Liver (tissue), 9 donors: Measurements from ENCODE around the gene TEK. TPM values are rescaled to one million over a fixed set of nuclear protein-coding genes. Genes with fewer than 3 reads are reported as not detected.

Source experiments
- DNase-seq: peaks from one replicate; pipeline ENCODE4 v3.0.0-alpha.2; 2017; ENCODE audit warnings: low spot score
- H3K27ac ChIP-seq, 2 donors: one replicate each; pipeline ENCODE4 v1.7.0; 2013; ENCODE audit warnings: inconsistent platforms in 2 of 2, low read length in 2 of 2, control low read depth in 1 of 2, low read depth in 1 of 2, mild to moderate bottlenecking in 1 of 2
- H3K27me3 ChIP-seq, 4 donors: one replicate each; pipeline versions ENCODE4 v1.6.1 to v1.7.0; 2013; ENCODE audit warnings: low read length in 3 of 4, inconsistent platforms in 1 of 4, mild to moderate bottlenecking in 1 of 4, moderate library complexity in 1 of 4; ENCODE audit not compliant: control insufficient read depth in 4 of 4, insufficient read depth in 4 of 4
- H3K36me3 ChIP-seq, 4 donors: one replicate each; pipeline versions ENCODE4 v1.6.1 to v1.7.0; 2013; ENCODE audit warnings: low read length in 3 of 4, mild to moderate bottlenecking in 3 of 4, low read depth in 1 of 4, moderate library complexity in 1 of 4; ENCODE audit not compliant: control insufficient read depth in 4 of 4, insufficient read depth in 3 of 4
- H3K4me1 ChIP-seq, 4 donors: one replicate each; pipeline versions ENCODE4 v1.6.1 to v1.7.0; 2013; ENCODE audit warnings: low read length in 3 of 4, mild to moderate bottlenecking in 3 of 4, moderate library complexity in 1 of 4; ENCODE audit not compliant: control insufficient read depth in 4 of 4, insufficient read depth in 4 of 4
- H3K4me3 ChIP-seq, 3 donors: one replicate each; pipeline versions ENCODE4 v1.6.1 to v1.7.0; 2013; ENCODE audit warnings: low read length in 3 of 3, control low read depth in 1 of 3, low read depth in 1 of 3, mild to moderate bottlenecking in 1 of 3
- H3K9ac ChIP-seq, 2 donors: one replicate each; pipeline ENCODE4 v1.7.0; 2013; ENCODE audit warnings: low read length in 2 of 2, mild to moderate bottlenecking in 2 of 2, moderate library complexity in 2 of 2, control low read depth in 1 of 2, low read depth in 1 of 2
- H3K9me3 ChIP-seq, 4 donors: one replicate each; pipeline versions ENCODE4 v1.6.1 to v1.7.0; 2013; ENCODE audit warnings: low read length in 3 of 4; ENCODE audit not compliant: control insufficient read depth in 4 of 4
- CTCF ChIP-seq: fragments of 150-350 bp; IDR thresholded peaks from 2 replicates; pipeline ENCODE4 v1.5.1; 2017; ENCODE audit warnings: improper control_type of control experiment, low read depth, low read length; ENCODE audit not compliant: missing input control
- EGR1 ChIP-seq, 2 donors: IDR thresholded peaks; 2 replicates each; pipeline ENCODE4 v1.6.1; 2016 to 2018; ENCODE audit warnings: antibody characterized with exemption in 2 of 2, low read depth in 2 of 2
- FOXA1 ChIP-seq: IDR thresholded peaks from 2 replicates; pipeline ENCODE4 v1.6.1; 2016; ENCODE audit warnings: antibody characterized with exemption
- FOXA2 ChIP-seq: IDR thresholded peaks from 2 replicates; pipeline ENCODE4 v1.6.1; 2016; ENCODE audit warnings: antibody characterized with exemption
- GABPA ChIP-seq, 2 donors: IDR thresholded peaks in 1 of 2; conservative IDR thresholded peaks in 1 of 2; 2 replicates each; pipeline ENCODE4 v1.6.1; 2016; ENCODE audit warnings: antibody characterized with exemption in 2 of 2, mild to moderate bottlenecking in 1 of 2, moderate library complexity in 1 of 2
- HNF4A ChIP-seq, 2 donors: conservative IDR thresholded peaks; 2 replicates each; pipeline ENCODE4 v1.6.1; 2016; ENCODE audit warnings: antibody characterized with exemption in 2 of 2, mild to moderate bottlenecking in 2 of 2
- HNF4G ChIP-seq: IDR thresholded peaks from 2 replicates; pipeline ENCODE4 v1.6.1; 2016; ENCODE audit warnings: antibody characterized with exemption
- JUND ChIP-seq, 2 donors: IDR thresholded peaks; 2 replicates each; pipeline ENCODE4 v1.6.1; 2016; ENCODE audit warnings: antibody characterized with exemption in 2 of 2
- NR2F2 ChIP-seq: IDR thresholded peaks from 2 replicates; pipeline ENCODE4 v1.6.1; 2016; ENCODE audit warnings: antibody characterized with exemption
- RAD21 ChIP-seq, 2 donors: IDR thresholded peaks; 2 replicates each; pipeline ENCODE4 v1.6.1; 2016; ENCODE audit warnings: antibody characterized with exemption in 2 of 2, mild to moderate bottlenecking in 2 of 2
- REST ChIP-seq: IDR thresholded peaks from 2 replicates; pipeline ENCODE4 v1.6.1; 2016; ENCODE audit warnings: antibody characterized with exemption, mild to moderate bottlenecking
- RXRA ChIP-seq, 2 donors: IDR thresholded peaks; 2 replicates each; pipeline ENCODE4 v1.6.1; 2017 to 2018; ENCODE audit warnings: antibody characterized with exemption in 2 of 2, mild to moderate bottlenecking in 1 of 2
- TAF1 ChIP-seq: conservative IDR thresholded peaks from 2 replicates; pipeline ENCODE4 v1.6.1; 2016; ENCODE audit warnings: antibody characterized with exemption, mild to moderate bottlenecking
- WGBS: extraction: QIAGEN DNeasy Blood & Tissue Kit; methylation state at CpG from one replicate; pipeline ENCODE4 v1.1.7; 2013; 5-methylcytosine and 5-hydroxymethylcytosine counted together
- polyA plus RNA-seq, 2 donors: library from polyadenylated mRNA; stranded (reverse) in 1 of 2; unstranded in 1 of 2; fragments of 200-250 nt in 1 of 2; fragments of >200 nt in 1 of 2; fragmentation: Nextera tagmentation in 1 of 2; extraction: Ambion mirVana in 1 of 2; gene quantifications; one replicate each; pipeline versions ENCODE4 v1.2.1 to v1.2.3, GENCODE V29; 2013 to 2015
- total RNA-seq, 2 donors: library from RNA; depleted of rRNA; stranded (reverse); fragments of >200 nt; gene quantifications; one replicate each; pipeline ENCODE4 v1.2.3, GENCODE V29; 2014
- TF ChIP-seq, protein P1 (sequence below): IDR thresholded peaks from 2 replicates; pipeline ENCODE4 v1.6.1; 2016; ENCODE audit warnings: antibody characterized with exemption
- TF ChIP-seq, protein P2 (sequence below): IDR thresholded peaks from 2 replicates; pipeline ENCODE4 v1.6.1; 2016; ENCODE audit warnings: antibody characterized with exemption
- donor health status: healthy.
- donor health status: healthy.
- donor health status: healthy.
- donor health status: healthy.
- donor health status: healthy.

TEK gene
- total and polyA plus RNA-seq, 4 donors: 2.9 to 13.8 (median 8.4) TPM

GRCh38 chr9:27210588-27210987 lies 101.6 kb downstream of the TEK start:
- Histone ChIP-seq H3K27ac (no peak overlapping the region), H3K9ac (no peak overlapping the region), H3K27me3 (peaks cover 0 to 4% (median 0%) of the 10 kb centered on the region in 4 donors), H3K4me3 (no peak overlapping the region), H3K4me1 (no peaks in the 10 kb centered on the region), H3K36me3 (no peaks in the 10 kb centered on the region), H3K9me3 (no peaks in the 10 kb centered on the region)
- WGBS: 89% methylated on average over 7 of the region's 7 CpGs
- TF ChIP-seq TAF1: no peak
- TF ChIP-seq, protein P1, sequence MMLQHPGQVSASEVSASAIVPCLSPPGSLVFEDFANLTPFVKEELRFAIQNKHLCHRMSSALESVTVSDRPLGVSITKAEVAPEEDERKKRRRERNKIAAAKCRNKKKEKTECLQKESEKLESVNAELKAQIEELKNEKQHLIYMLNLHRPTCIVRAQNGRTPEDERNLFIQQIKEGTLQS: no peak
- TF ChIP-seq GABPA (IDR thresholded peaks at IDR 0.05 in 1 of 2, conservative IDR thresholded peaks at IDR 0.05 in 1 of 2): no peak
- TF ChIP-seq, protein P2, sequence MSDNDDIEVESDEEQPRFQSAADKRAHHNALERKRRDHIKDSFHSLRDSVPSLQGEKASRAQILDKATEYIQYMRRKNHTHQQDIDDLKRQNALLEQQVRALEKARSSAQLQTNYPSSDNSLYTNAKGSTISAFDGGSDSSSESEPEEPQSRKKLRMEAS: no peak
- no peak for TF ChIP-seq CTCF
- TF ChIP-seq REST: no peak
- no peak for TF ChIP-seq RXRA (IDR thresholded peaks at IDR 0.05)
- no peak for TF ChIP-seq RAD21 (IDR thresholded peaks at IDR 0.05)
- no peak for DNase-seq

DNA sequence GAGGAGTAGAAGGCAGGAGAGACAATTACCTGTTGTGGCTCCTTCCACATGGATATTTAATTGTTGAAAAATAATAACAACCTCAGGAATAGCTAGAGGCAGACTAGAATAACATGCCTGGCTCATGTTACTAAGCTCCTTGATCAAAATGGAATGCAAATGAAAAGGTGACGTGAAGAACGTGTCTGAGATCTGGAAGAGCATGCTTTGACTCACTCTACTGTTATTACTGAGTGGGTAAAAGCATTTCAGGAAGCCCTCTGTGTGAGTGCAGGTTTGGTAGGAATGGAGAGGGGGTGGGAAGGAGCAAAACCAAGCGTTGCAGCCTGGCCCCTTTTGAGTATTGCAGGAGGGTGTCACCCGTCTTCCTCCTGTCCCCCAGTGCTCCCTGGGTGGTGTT lies 103.2 kb downstream of the TEK start:
- Histone ChIP-seq H3K27ac (no peak overlapping the region), H3K36me3 (no peaks in the 10 kb centered on the region), H3K4me3 (no peak overlapping the region), H3K27me3 (peaks cover 0 to 4% (median 0%) of the 10 kb centered on the region in 4 donors), H3K9ac (no peak overlapping the region), H3K9me3 (no peaks in the 10 kb centered on the region), H3K4me1 (no peaks in the 10 kb centered on the region)
- 53% methylated on average over 4 of the region's 4 CpGs for WGBS
- DNase-seq: no peak
- TF ChIP-seq NR2F2 (no peak), FOXA2 (no peak), EGR1 (IDR thresholded peaks at IDR 0.05; ENCODE audit: low read depth in 2 of 2) (no peak), FOXA1 (no peak), JUND (IDR thresholded peaks at IDR 0.05) (no peak), REST (no peak), CTCF (no peak), GABPA (IDR thresholded peaks at IDR 0.05 in 1 of 2, conservative IDR thresholded peaks at IDR 0.05 in 1 of 2) (no peak), HNF4A (conservative IDR thresholded peaks at IDR 0.05) (no peak), HNF4G (no peak)
- TF ChIP-seq, protein P2: no peak
- TF ChIP-seq, protein P1: no peak
